ENCODE measurements around the gene FRMD4A. TPM values are rescaled to one million over a fixed set of nuclear protein-coding genes. Genes with fewer than 3 reads are reported as not detected.

Gene FRMD4A
- total and polyA plus RNA-seq, 10 of the 15 experiments (the other 5 are each of a cell fraction or from before 2014, with no cell fraction given) = 17.8 to 75.2 (median 39.1) TPM

DNA sequence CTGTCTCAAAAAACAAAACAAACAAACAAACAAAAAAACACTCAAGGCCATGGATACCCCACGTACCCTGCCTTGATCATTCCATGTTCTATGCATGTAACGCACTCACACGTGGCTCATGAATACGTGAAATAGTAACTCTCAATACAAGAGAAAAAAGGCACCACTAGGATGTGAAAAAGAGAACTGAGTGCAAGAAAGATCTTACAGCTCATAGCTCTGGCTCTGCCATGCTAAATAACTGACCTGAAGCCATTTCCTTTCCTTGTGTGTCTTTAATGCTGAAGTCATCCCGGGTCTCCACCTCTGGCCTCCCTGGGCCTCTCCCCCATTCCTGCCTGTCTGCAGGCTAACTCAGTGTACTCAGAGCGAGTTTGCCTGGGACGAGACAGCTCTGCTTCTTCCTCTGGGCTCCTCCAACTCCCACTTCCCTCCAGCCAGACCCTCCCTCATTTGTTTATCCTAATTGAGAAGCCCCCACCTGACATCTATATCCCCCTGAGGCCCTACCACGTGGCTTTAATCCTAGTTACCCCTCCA, 626.7 kb downstream of the FRMD4A start (continued):
- TF ChIP-seq TAF1 (IDR thresholded peaks at IDR 0.05; ENCODE audit: borderline replicate concordance, low read depth, low read length) = no peak

DNA sequence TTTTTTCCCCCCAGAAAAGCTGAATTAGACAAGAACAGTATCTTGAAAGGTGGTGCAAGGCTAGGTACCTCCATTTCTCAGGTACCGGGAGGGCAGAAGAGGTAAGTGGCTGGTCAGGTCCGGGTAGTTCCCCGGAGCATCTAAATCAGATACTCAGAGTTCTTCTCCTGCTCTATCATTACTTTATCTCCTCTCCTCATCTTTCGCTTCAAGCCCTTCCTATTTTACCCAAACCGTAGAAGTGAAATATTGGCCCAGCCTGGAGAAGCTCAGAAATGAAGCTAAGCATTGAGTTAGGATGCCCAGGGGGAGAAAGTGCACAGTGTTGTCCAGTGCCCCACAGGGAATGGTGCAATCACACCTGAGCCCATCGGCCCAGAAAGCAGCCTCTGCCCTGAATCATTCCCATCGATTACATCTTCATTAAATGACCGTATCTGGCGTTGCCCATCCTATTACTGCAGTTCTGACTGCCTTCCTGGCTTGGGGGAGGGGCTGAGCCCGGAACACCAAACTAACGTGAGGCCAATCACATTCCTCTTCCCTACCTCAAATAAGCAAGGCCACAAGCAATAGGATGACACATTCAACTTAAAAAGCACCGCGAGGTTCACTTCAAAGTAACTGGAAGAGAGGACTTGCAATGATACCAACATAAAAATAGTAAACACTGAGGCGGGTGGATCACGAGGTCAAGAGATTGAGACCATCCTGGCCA, 627.5 kb downstream of the FRMD4A start:
- Histone ChIP-seq H3K36me3 (ENCODE audit: control insufficient read depth in 2 of 2, insufficient read depth in 2 of 2, low read length in 1 of 2) (peaks cover 14 to 22% of the 10 kb centered on the region in 2 experiments), H3K4me1 (ENCODE audit: control insufficient read depth, insufficient read depth, low read length) (peaks cover 11% of the 10 kb centered on the region), H3K27me3 (replicated peaks in 1 of 2; ENCODE audit: control insufficient read depth in 2 of 2, insufficient read depth in 2 of 2, low read length in 1 of 2) (no peaks in the 10 kb centered on the region), H3K27ac (ENCODE audit: control insufficient read depth, insufficient read depth) (peak overlapping the region; percentile 92), H3K9me3 (replicated peaks; ENCODE audit: control insufficient read depth, insufficient read depth, low read length) (no peaks in the 10 kb centered on the region), H3K4me3 (peak overlapping the region; percentile 86), H3K79me2 (ENCODE audit: control insufficient read depth, insufficient read depth, low read length) (peaks cover 89% of the 10 kb centered on the region), H3K4me2 (ENCODE audit: control insufficient read depth, insufficient read depth) (peak overlapping the region; percentile 90), H4K20me1 (ENCODE audit: control insufficient read depth, insufficient read depth) (no peaks in the 10 kb centered on the region), H2AFZ (ENCODE audit: control insufficient read depth, low read depth, low read length) (no peak overlapping the region), H3K9ac (ENCODE audit: control insufficient read depth, insufficient read depth, low read length) (peak overlapping the region; percentile 25)
- SMC1A ChIA-PET (ENCODE audit: uncharacterized antibody, unreplicated experiment) = interaction anchor here (0.7 to 6.5 kb wide), 12 partner anchors 11 to 84 kb away, joined by 3 to 81 read pairs (median 6); no protein-coding TSS in a partner anchor
- in situ Hi-C loops (cut with MboI) = no loop called here
- CTCF ChIA-PET = interaction anchor here (0.8 to 1.9 kb wide), 3 partner anchors 10 to 83 kb away, joined by 3 to 4 read pairs (median 3); no protein-coding TSS in a partner anchor
- DNase-seq (ENCODE audit: low read depth, low spot score) (no peak), FAIRE-seq (no peak), ATAC-seq (no peak)
- RAD21 ChIA-PET (ENCODE audit: unreplicated experiment) = interaction anchor here (1.3 to 7.5 kb wide), 6 partner anchors 12 to 74 kb away, joined by 3 to 146 read pairs (median 13); no protein-coding TSS in a partner anchor
- POLR2A ChIA-PET = interaction anchor here (1.2 to 2.3 kb wide), 6 partner anchors 14 to 68 kb away, joined by 3 to 7 read pairs (median 5); no protein-coding TSS in a partner anchor
- intact Hi-C loops (cut with micrococcal nuclease; ENCODE audit: unreplicated experiment) = no loop called here
- 77% methylated on average over 15 of the region's 15 CpGs for WGBS (ENCODE audit: insufficient coverage, insufficient replicate concordance, low lambda C conversion rate, missing lambda C conversion rate)
- BruUV-seq (replicated peaks) = no TSS peak
- TF ChIP-seq, protein P1, sequence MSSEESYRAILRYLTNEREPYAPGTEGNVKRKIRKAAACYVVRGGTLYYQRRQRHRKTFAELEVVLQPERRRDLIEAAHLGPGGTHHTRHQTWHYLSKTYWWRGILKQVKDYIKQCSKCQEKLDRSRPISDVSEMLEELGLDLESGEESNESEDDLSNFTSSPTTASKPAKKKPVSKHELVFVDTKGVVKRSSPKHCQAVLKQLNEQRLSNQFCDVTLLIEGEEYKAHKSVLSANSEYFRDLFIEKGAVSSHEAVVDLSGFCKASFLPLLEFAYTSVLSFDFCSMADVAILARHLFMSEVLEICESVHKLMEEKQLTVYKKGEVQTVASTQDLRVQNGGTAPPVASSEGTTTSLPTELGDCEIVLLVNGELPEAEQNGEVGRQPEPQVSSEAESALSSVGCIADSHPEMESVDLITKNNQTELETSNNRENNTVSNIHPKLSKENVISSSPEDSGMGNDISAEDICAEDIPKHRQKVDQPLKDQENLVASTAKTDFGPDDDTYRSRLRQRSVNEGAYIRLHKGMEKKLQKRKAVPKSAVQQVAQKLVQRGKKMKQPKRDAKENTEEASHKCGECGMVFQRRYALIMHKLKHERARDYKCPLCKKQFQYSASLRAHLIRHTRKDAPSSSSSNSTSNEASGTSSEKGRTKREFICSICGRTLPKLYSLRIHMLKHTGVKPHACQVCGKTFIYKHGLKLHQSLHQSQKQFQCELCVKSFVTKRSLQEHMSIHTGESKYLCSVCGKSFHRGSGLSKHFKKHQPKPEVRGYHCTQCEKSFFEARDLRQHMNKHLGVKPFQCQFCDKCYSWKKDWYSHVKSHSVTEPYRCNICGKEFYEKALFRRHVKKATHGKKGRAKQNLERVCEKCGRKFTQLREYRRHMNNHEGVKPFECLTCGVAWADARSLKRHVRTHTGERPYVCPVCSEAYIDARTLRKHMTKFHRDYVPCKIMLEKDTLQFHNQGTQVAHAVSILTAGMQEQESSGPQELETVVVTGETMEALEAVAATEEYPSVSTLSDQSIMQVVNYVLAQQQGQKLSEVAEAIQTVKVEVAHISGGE (CRISPR knock-in tag; IDR thresholded peaks at IDR 0.05) = no peak
- TF ChIP-seq, protein P2, sequence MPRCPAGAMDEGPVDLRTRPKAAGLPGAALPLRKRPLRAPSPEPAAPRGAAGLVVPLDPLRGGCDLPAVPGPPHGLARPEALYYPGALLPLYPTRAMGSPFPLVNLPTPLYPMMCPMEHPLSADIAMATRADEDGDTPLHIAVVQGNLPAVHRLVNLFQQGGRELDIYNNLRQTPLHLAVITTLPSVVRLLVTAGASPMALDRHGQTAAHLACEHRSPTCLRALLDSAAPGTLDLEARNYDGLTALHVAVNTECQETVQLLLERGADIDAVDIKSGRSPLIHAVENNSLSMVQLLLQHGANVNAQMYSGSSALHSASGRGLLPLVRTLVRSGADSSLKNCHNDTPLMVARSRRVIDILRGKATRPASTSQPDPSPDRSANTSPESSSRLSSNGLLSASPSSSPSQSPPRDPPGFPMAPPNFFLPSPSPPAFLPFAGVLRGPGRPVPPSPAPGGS (IDR thresholded peaks at IDR 0.05; ENCODE audit: borderline replicate concordance, insufficient read depth, low read depth, low read length, poor library complexity, severe bottlenecking) = no peak
- TF ChIP-seq ZNF384 (IDR thresholded peaks at IDR 0.05; ENCODE audit: borderline replicate concordance, low read depth, low read length) (no peak), BRCA1 (IDR thresholded peaks at IDR 0.05; ENCODE audit: low read depth, low read length) (no peak), FOXK2 (IDR thresholded peaks at IDR 0.05) (no peak), CHD4 (IDR thresholded peaks at IDR 0.05) (no peak)
- TF ChIP-seq, protein P3, sequence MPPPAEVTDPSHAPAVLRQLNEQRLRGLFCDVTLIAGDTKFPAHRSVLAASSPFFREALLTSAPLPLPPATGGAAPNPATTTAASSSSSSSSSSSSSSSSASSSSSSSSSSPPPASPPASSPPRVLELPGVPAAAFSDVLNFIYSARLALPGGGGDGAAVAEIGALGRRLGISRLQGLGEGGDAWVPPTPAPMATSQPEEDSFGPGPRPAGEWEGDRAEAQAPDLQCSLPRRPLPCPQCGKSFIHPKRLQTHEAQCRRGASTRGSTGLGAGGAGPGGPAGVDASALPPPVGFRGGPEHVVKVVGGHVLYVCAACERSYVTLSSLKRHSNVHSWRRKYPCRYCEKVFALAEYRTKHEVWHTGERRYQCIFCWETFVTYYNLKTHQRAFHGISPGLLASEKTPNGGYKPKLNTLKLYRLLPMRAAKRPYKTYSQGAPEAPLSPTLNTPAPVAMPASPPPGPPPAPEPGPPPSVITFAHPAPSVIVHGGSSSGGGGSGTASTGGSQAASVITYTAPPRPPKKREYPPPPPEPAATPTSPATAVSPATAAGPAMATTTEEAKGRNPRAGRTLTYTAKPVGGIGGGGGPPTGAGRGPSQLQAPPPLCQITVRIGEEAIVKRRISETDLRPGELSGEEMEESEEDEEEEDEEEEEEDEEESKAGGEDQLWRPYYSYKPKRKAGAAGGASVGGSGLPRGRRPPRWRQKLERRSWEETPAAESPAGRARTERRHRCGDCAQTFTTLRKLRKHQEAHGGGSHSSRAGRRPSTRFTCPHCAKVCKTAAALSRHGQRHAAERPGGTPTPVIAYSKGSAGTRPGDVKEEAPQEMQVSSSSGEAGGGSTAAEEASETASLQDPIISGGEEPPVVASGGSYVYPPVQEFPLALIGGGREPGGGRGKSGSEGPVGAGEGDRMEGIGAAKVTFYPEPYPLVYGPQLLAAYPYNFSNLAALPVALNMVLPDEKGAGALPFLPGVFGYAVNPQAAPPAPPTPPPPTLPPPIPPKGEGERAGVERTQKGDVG (CRISPR knock-in tag; IDR thresholded peaks at IDR 0.05) = no peak
- TF ChIP-seq, protein P4, sequence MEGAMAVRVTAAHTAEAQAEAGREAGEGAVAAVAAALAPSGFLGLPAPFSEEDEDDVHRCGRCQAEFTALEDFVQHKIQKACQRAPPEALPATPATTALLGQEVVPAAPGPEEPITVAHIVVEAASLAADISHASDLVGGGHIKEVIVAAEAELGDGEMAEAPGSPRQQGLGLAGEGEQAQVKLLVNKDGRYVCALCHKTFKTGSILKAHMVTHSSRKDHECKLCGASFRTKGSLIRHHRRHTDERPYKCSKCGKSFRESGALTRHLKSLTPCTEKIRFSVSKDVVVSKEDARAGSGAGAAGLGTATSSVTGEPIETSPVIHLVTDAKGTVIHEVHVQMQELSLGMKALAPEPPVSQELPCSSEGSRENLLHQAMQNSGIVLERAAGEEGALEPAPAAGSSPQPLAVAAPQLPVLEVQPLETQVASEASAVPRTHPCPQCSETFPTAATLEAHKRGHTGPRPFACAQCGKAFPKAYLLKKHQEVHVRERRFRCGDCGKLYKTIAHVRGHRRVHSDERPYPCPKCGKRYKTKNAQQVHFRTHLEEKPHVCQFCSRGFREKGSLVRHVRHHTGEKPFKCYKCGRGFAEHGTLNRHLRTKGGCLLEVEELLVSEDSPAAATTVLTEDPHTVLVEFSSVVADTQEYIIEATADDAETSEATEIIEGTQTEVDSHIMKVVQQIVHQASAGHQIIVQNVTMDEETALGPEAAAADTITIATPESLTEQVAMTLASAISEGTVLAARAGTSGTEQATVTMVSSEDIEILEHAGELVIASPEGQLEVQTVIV (IDR thresholded peaks at IDR 0.05; ENCODE audit: borderline replicate concordance, partially characterized antibody) = no peak

Measured in GM12878 (cell line).